Choroid plexus epithelial cell (primary cell): ENCODE data around the gene NKX1-1.

Source experiments
- DNase-seq: peaks from one replicate; pipeline ENCODE4 v3.0.0-alpha.2; 2010; ENCODE audit warnings: low read depth
- H3K4me3 ChIP-seq: 2 replicates; pipeline ENCODE4 v1.5.1; 2011; ENCODE audit warnings: low read depth, mild to moderate bottlenecking, control low read depth, low read length, moderate library complexity
- CTCF ChIP-seq: conservative IDR thresholded peaks from 2 replicates; pipeline ENCODE4 v1.5.1; 2011; ENCODE audit warnings: low read depth, mild to moderate bottlenecking, control low read depth, inconsistent platforms, low read length, moderate library complexity

The NKX1-1 gene

GRCh38 chr4:1385373-1386340 is 20.6 kb downstream of the NKX1-1 start:
- H3K4me3 ChIP-seq, result no peak overlapping the region
- no peak for TF ChIP-seq CTCF
- no peak for DNase-seq

- no peak overlapping the region for H3K4me3 ChIP-seq
- no peak for TF ChIP-seq CTCF
- DNase-seq, result no peak
Observed at GRCh38 chr4:1384675-1385372, 21.4 kb downstream of the NKX1-1 start.

- TF ChIP-seq CTCF, result no peak
- DNase-seq, result no peak
Observed at GRCh38 chr4:1383728-1384591, 22.3 kb downstream of the NKX1-1 start.

GRCh38 chr4:1382776-1383727 is 23.2 kb downstream of the NKX1-1 start:
- H3K4me3 ChIP-seq, result no peak overlapping the region
- no peak for DNase-seq
- no peak for TF ChIP-seq CTCF

More at GRCh38 chr4:1383728-1384591, 22.3 kb downstream of the NKX1-1 start:
- H3K4me3 ChIP-seq, result no peak overlapping the region

- no peak overlapping the region for H3K4me3 ChIP-seq
- DNase-seq, result no peak
- TF ChIP-seq CTCF, result no peak
Observed at GRCh38 chr4:1381944-1382541, 24.2 kb downstream of the NKX1-1 start.

- no peak for DNase-seq
- no peak for TF ChIP-seq CTCF
Observed at GRCh38 chr4:1381181-1381621, 25.0 kb downstream of the NKX1-1 start.

More at GRCh38 chr4:1381181-1381621, 25.0 kb downstream of the NKX1-1 start:
- no peak overlapping the region for H3K4me3 ChIP-seq
